Measurements from ENCODE around the gene ATP5ME.
A peak's percentile ranks its signal among the peaks of the same experiment; 100 is the strongest.

Gene ATP5ME

GRCh38 chr4:687971-688853 lies 14.1 kb upstream of the ATP5ME start:
- H3K36me3 ChIP-seq (ENCODE audit: insufficient read depth, low read length): no peaks in the 10 kb centered on the region
- no peak overlapping the region for H3K27ac ChIP-seq (ENCODE audit: low read depth, low read length)
- H3K27me3 ChIP-seq (ENCODE audit: insufficient read depth, low read length): no peaks in the 10 kb centered on the region
- 63% methylated on average over 26 of the region's 26 CpGs for whole genome bisulfite sequencing
- H3K9ac ChIP-seq (ENCODE audit: low read depth, low read length): peak overlapping the region; percentile 67; the same call in 1 of the 2 replicates
- H3K4me1 ChIP-seq (ENCODE audit: insufficient read depth, low read length): peaks cover 11% of the 10 kb centered on the region
- H3K4me3 ChIP-seq (ENCODE audit: low read length): peak overlapping the region; percentile 60
- no peaks in the 10 kb centered on the region for H3K9me3 ChIP-seq (ENCODE audit: insufficient read depth, low read depth, low read length)

GRCh38 chr4:687048-687970 lies 13.2 kb upstream of the ATP5ME start:
- Histone ChIP-seq H3K9ac (ENCODE audit: low read depth, low read length) (no peak overlapping the region), H3K27ac (ENCODE audit: low read depth, low read length) (no peak overlapping the region), H3K27me3 (ENCODE audit: insufficient read depth, low read length) (no peaks in the 10 kb centered on the region), H3K4me1 (ENCODE audit: insufficient read depth, low read length) (peaks cover 9% of the 10 kb centered on the region), H3K9me3 (ENCODE audit: insufficient read depth, low read depth, low read length) (no peaks in the 10 kb centered on the region), H3K36me3 (ENCODE audit: insufficient read depth, low read length) (no peaks in the 10 kb centered on the region), H3K4me3 (ENCODE audit: low read length) (no peak overlapping the region)
- WGBS: 82% methylated on average over 38 of the region's 38 CpGs

- 93% methylated on average over 31 of the region's 31 CpGs for WGBS
- no peaks in the 10 kb centered on the region for H3K27me3 ChIP-seq (ENCODE audit: insufficient read depth, low read length)
- no peak overlapping the region for H3K9ac ChIP-seq (ENCODE audit: low read depth, low read length)
- peaks cover 9% of the 10 kb centered on the region for H3K4me1 ChIP-seq (ENCODE audit: insufficient read depth, low read length)
- no peaks in the 10 kb centered on the region for H3K36me3 ChIP-seq (ENCODE audit: insufficient read depth, low read length)
- no peak overlapping the region for H3K27ac ChIP-seq (ENCODE audit: low read depth, low read length)
- no peak overlapping the region for H3K4me3 ChIP-seq (ENCODE audit: low read length)
- H3K9me3 ChIP-seq (ENCODE audit: insufficient read depth, low read depth, low read length): no peaks in the 10 kb centered on the region
These were observed 12.5 kb upstream of the ATP5ME start for GRCh38 chr4:686413-687040.

GRCh38 chr4:685679-686412 lies 11.8 kb upstream of the ATP5ME start:
- Histone ChIP-seq H3K27ac (ENCODE audit: low read depth, low read length) (no peak overlapping the region), H3K27me3 (ENCODE audit: insufficient read depth, low read length) (no peaks in the 10 kb centered on the region), H3K4me3 (ENCODE audit: low read length) (no peak overlapping the region), H3K36me3 (ENCODE audit: insufficient read depth, low read length) (no peaks in the 10 kb centered on the region), H3K4me1 (ENCODE audit: insufficient read depth, low read length) (peaks cover 9% of the 10 kb centered on the region), H3K9me3 (ENCODE audit: insufficient read depth, low read depth, low read length) (no peaks in the 10 kb centered on the region), H3K9ac (ENCODE audit: low read depth, low read length) (no peak overlapping the region)
- 95% methylated on average over 37 of the region's 37 CpGs for WGBS

GRCh38 chr4:684623-685327 lies 10.7 kb upstream of the ATP5ME start:
- H3K9ac ChIP-seq (ENCODE audit: low read depth, low read length): no peak overlapping the region
- H3K27me3 ChIP-seq (ENCODE audit: insufficient read depth, low read length): no peaks in the 10 kb centered on the region
- no peaks in the 10 kb centered on the region for H3K9me3 ChIP-seq (ENCODE audit: insufficient read depth, low read depth, low read length)
- 90% methylated on average over 21 of the region's 21 CpGs for WGBS
- H3K4me3 ChIP-seq (ENCODE audit: low read length): no peak overlapping the region
- H3K27ac ChIP-seq (ENCODE audit: low read depth, low read length): no peak overlapping the region
- no peaks in the 10 kb centered on the region for H3K36me3 ChIP-seq (ENCODE audit: insufficient read depth, low read length)
- peaks cover 11% of the 10 kb centered on the region for H3K4me1 ChIP-seq (ENCODE audit: insufficient read depth, low read length)

GRCh38 chr4:683982-684622 lies 10.0 kb upstream of the ATP5ME start:
- H3K9ac ChIP-seq (ENCODE audit: low read depth, low read length): no peak overlapping the region
- no peaks in the 10 kb centered on the region for H3K27me3 ChIP-seq (ENCODE audit: insufficient read depth, low read length)
- no peak overlapping the region; the same call in 1 of the 2 replicates for H3K27ac ChIP-seq (ENCODE audit: low read depth, low read length)
- no peaks in the 10 kb centered on the region for H3K36me3 ChIP-seq (ENCODE audit: insufficient read depth, low read length)
- H3K9me3 ChIP-seq (ENCODE audit: insufficient read depth, low read depth, low read length): no peaks in the 10 kb centered on the region
- H3K4me1 ChIP-seq (ENCODE audit: insufficient read depth, low read length): peaks cover 6% of the 10 kb centered on the region; the same call in 1 of the 2 replicates
- H3K4me3 ChIP-seq (ENCODE audit: low read length): no peak overlapping the region
- WGBS: 54% methylated on average over 19 of the region's 19 CpGs

GRCh38 chr4:683247-683897 lies 9.3 kb upstream of the ATP5ME start:
- Histone ChIP-seq H3K27me3 (ENCODE audit: insufficient read depth, low read length) (no peaks in the 10 kb centered on the region), H3K4me1 (ENCODE audit: insufficient read depth, low read length) (peaks cover 6% of the 10 kb centered on the region; the same call in 1 of the 2 replicates), H3K36me3 (ENCODE audit: insufficient read depth, low read length) (no peaks in the 10 kb centered on the region), H3K9me3 (ENCODE audit: insufficient read depth, low read depth, low read length) (no peaks in the 10 kb centered on the region), H3K4me3 (ENCODE audit: low read length) (no peak overlapping the region), H3K27ac (ENCODE audit: low read depth, low read length) (peak overlapping the region; percentile 30; the same call in 1 of the 2 replicates), H3K9ac (ENCODE audit: low read depth, low read length) (no peak overlapping the region)
- 90% methylated on average over 25 of the region's 25 CpGs for WGBS

GRCh38 chr4:682490-683172 lies 8.6 kb upstream of the ATP5ME start:
- H3K4me1 ChIP-seq (ENCODE audit: insufficient read depth, low read length): peaks cover 6% of the 10 kb centered on the region; the same call in 1 of the 2 replicates
- 94% methylated on average over 23 of the region's 23 CpGs for WGBS
- H3K9me3 ChIP-seq (ENCODE audit: insufficient read depth, low read depth, low read length): no peaks in the 10 kb centered on the region
- H3K4me3 ChIP-seq (ENCODE audit: low read length): no peak overlapping the region
- no peak overlapping the region for H3K9ac ChIP-seq (ENCODE audit: low read depth, low read length)
- no peaks in the 10 kb centered on the region for H3K27me3 ChIP-seq (ENCODE audit: insufficient read depth, low read length)
- H3K27ac ChIP-seq (ENCODE audit: low read depth, low read length): no peak overlapping the region
- H3K36me3 ChIP-seq (ENCODE audit: insufficient read depth, low read length): no peaks in the 10 kb centered on the region

Data from HUES64 (cell line).